Measurements from ENCODE around the gene FRYL.
"Not testable (repeated sequence)": the region's sequence is repeated elsewhere in the genome, so short reads cannot be mapped to it uniquely, and the experiment has no call there.

The FRYL gene

DNA sequence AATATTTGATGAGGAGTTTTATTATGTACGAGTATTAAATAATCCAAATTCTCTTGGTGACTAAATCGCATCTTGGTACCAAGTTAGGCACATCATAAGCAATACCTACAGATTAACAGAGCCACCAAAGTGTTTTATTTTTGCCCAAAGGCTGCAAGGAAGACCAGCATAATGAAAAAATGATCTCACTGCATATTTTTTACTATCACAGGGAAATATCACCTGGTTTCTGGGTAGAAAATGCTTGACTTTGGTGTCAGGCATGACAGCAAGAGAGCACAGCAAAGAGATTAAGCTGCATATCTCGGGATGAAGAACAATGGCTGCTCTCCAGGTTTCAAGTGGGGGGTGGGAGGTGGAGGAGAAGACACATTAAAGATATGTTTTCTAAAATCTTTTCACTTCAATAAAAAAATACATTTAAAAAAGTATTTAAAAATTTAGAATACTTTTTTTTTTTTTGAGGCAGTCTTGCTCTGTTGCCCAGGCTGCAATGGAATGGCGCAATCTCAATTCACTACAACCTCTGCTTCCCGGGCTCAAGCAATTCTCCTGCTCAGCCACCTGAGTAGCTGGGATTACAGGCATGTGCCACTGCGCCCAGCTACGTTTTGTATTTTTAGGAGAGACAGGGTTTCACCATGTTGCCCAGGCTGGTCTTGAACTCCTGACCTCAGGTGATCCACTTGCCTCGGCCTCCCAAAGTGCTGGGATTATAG lies 86.1 kb downstream of the FRYL start:
- DNase-seq: no peak

DNA sequence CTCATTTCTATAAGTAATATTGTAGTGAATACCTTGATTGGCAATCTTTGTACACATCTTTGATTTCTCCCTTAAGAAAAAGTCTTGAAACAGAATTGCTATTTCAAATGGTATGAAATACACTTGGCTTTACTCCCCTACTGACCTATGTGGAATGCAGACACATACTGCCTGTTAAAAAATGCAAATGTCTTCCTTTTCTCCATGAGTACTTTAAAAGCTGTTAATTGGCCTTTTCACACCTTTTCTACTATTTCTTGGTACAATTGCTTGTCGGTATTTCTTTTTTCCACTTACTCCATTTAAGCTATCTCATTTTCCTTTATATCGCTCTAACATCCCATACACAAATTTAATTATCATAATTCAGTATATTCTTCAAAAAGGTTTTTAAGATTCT lies 87.2 kb downstream of the FRYL start:
- no peak for DNase-seq

DNA sequence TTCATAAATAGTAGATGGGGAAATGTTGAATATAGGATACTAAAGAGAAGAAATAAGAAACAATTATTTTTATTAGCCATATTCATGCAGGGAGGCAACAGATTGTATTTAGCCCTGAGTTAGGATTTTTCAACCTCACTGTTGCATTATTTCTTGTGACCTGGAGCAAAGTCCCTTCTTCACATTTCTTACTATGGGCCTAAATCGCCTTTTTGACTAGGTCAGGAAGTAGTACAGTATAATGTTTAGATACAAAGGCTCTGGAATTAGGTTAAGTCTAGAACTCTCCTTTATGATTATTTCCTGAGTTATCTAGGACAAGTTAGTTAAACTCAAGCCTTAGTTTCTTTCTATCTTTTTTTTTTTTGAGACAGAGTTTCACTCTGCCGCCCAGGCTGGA lies 88.0 kb downstream of the FRYL start:
- no peak for DNase-seq

DNA sequence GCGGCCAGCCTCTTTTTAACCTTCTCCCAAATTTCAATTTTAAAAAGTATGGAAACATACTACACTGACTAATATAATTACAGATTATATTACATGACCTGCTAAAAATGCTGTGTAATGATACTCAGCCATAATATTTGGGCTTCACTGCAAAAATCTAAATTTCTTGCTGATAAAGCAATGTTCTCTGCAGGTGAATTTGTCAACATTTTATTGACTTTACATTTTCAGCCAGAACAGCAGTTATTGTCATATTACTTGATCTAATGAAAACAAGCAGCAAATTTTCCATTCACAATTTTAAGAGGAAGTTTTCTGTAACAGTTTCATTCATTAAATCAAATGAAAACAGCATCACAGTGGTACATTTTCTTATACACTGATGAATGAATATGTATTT lies 91.1 kb downstream of the FRYL start:
- no peak for DNase-seq

DNA sequence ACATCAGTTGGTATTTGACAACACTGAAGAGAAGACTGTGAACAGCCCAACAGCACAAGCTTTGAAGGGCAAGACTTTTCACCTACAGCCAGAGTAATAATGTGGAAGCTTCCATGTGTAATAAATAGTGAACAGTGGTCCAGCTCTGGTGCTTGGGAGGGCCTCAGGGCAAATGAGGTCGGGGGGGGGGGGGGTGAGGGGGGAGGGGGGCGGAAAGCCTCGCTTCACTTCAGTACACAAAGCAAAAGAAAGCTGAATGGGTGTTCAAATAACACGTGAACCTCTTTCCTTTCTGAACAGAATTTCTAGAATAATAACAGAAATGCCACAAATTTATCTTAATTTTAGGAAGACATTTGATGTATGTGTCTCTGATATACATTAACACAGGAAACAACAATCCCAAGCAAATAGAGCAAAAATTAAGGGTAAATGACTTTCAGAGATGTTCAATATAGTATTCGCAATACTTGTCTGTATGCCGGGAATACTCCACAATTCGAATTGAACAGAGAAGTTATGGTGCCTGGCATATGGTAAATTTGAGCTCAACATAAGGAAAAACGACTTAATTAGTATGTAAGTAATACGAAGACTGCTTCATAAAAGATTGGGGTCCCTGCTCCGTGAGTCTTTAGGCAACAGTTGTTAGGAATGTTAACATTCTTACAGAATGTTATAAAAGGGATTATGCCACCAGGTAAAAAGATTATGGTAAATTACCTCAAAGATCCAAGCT lies 92.6 kb downstream of the FRYL start:
- no peak for DNase-seq

DNA sequence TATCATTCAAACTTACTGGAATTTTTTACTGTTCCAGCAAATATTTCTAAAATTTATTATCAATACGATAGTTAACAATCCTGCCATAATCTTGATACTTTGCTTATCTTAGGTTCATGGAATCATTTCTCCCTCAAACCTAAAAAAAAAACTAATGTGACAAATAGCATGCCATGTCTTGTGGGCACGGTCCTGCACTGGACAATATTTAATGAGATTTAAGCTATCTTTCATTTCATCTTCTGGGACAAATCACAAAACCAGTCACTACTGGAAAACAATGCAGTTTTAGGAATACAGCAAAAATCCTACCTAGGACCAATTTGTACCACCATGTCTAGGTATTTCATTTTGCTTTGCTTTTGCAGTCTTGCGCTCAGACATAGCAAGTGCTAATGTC lies 93.7 kb downstream of the FRYL start:
- no peak for DNase-seq

DNA sequence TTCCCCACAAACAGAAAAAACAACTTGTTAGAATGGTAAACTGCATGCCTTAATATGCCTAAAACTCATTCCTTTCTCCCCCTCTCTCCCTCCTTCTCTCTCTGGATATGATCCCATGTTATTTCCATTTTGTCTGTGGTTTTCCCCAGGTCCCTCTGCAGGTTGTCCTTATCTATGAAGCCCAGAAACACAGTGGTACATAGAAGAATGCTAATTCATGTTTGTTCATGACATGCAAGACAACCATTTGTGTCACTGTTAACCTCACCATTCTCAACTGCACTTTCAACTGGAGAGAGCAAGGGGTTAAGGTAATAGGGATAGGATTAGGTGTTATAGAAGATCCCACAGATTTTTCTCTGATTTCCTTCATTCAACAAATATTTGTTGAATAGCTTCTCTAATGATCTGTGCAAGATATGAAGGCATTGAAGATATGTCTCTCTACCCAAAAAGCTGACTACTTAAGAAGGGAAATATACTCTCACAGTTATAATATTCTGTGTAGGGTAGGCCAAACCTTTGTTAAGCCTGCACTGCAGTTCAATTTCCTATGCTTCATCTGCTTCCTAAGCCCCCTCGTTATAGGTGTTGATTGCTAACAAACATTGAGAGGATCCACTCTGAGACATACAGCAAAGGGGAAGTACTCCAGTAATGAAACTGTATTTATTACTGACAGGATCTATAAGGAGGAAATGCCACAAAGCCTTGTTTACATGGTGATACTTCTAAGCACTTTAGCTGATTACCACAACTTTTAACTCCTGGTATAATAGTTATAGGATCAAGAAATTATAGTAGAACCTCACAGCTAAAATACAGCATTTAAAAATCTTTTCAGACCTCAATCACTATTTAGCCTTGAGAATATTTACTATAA lies 96.1 kb downstream of the FRYL start:
- DNase-seq: no peak

DNA sequence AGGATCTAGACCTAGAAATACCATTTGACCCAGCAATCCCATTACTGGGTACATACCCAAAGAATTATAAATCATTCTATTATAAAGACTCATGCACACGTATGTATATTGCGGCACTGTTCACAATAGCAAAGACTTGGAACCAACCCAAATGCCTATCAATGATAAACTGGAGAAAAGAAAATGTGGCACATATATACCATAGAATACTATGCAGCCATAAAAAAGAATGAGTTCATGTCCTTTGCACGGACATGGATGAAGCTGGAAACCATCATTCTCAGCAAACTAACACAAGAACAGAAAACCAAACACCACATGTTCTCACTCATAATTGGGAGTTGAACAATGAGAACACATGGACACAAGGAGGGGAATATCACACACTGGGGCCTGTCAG lies 97.2 kb downstream of the FRYL start:
- DNase-seq: not testable (repeated sequence)

DNA sequence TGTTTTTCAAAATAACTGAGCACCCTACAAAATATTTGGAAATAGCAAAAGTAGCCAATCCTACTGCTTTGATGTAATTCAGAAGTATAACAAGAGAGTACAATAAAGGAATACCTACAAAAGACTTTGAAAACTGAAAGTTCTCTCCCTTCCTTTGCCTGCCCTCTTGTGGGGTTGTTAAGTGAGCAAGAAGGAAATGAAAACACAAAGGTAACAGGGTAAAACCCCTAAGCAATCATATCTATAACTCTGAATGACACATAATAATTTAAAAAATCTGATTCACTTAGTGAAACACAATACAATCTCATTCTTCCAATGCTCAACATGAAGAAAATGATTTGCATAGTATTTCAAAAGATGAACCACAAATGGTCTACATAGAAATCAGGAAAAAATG lies 98.2 kb downstream of the FRYL start:
- no peak for DNase-seq

DNA sequence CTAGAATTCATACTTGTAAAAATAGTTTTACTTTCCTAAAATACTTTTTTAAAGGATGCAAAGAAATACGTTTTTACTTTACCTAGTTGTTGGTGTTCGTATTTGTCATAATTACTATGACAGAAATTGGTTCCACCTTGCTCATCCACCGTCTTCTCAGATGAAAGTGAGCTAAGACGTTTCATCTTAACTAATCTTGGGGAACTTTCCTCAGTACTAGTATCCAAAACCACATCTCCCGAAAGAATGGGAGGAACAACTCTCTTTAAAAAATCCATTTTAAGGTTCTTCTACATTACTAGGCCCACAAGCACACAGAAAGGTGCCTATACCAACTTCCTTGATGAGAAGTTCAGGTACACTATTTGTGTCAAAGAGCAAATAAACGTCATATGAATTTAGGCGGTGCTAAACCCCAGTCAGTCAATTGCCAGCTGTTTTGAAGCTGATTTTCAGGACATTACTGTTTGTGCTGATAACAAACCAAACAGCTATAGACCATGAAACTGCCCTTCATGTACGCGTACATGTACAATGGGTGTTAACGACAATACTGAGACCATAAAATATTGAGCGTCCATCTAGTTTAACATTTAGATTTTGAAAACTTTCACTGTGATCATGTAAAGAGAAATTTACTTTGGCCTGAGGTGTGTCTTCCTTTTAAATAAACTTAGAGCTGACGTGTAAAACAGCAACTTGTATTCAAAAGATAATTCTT lies 99.1 kb downstream of the FRYL start:
- DNase-seq: no peak

DNA sequence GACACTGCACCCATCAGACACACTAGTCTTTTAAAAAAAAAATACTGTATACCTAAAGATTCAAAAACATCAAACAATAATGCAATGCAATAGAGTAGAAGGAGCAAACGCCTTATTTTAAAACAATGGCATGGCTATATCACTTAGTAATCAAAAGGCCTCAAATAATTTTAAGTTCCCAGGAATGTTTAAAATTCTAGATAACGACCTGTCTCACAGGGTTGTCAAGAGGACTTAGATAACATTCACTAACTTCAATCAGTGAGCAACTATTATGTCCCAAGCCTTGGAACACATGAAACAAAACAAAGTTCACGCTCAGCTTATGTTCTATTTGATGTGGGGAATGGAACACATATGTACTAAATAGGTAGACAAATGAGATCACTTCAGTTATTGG lies 106.5 kb downstream of the FRYL start:
- DNase-seq: no peak

DNA sequence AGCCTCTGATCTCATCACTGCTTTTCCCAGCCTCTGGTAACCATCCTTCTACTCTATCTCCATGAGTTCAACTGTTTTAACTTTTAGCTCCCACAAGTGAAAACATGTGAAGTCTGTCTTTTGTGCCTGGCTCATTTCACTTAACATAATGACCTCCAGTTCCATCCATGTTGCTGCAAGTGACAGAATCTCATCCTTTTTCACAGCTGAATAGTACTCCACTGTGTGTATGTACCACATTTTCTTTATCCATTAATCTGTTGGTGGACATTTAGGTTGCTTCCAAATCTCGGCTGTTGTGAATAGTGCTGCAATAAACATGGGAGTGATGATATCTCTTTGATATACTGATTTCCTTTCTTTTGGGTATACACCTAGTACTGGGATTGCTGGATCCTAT lies 109.5 kb downstream of the FRYL start:
- DNase-seq: no peak

DNA sequence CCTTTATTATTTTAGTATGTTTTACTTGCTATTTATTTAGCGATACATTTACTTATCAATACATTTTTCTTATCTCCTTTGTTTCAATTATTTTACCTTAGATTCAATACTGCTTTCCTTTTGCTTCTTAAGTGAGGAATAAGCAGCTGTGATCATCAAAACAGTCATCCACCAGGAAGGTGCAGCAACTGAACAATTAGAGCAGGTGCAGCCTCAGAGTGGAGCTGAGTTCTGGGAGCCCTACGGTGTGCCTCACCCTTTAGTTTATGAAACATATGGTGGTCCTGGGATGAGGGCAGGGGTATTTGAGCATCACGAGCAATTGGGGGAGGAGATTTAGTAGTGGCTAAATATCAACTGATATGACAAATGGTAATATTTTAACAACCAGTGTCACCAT lies 111.0 kb downstream of the FRYL start:
- DNase-seq: no peak

DNA sequence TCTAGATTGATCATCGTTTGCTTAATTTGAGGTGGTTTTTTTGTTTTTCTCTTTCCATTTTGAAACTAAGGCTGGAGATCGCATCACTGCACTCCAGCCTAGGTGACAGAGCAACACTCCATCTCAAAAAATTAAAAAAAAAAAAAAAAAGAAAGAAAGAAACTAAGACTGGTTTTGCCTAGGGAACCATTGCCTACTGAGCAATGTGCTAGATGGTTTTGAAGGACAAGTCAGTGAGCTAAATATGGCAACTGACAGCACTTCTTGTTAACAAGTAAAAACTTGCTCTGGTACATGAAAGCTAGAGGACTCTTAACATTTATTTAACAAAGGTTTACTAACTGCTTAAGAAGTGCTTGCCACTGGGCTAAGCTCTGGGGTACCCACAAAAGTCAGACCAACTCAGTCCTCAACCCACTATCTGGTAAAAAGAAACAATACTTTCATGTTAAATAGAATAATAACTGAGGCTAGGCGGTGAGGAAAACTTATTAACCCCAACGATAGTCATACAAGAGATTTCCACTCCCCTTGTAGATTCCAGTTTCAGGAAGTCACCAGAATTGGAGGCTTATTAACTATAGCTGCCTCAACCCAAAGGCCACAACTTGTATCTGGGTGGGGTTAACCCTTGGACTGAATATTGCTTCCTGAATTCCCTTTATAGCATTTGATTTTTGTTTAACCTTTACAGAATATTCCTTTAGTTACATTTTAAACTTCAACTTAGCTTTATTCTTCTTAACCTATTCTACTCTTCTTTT lies 111.6 kb downstream of the FRYL start:
- no peak for DNase-seq

DNA sequence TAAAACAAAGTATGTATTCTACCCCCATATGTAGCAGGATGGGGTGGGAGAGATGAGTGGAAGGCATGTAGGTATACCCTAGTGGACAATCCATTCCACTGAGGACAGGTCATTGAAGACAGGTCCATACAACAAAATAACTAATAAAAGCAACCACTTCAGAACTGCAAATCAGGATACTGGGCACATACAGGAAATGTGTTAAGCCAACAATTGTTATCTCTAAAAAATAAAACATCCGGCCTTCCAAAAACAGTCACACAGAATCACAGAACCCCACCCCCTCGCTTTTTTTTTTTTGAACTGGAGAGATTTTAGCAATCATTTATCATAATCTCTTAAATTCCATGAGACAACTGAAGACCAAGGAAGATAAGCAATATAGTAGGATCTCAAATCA lies 112.9 kb downstream of the FRYL start:
- no peak for DNase-seq

DNA sequence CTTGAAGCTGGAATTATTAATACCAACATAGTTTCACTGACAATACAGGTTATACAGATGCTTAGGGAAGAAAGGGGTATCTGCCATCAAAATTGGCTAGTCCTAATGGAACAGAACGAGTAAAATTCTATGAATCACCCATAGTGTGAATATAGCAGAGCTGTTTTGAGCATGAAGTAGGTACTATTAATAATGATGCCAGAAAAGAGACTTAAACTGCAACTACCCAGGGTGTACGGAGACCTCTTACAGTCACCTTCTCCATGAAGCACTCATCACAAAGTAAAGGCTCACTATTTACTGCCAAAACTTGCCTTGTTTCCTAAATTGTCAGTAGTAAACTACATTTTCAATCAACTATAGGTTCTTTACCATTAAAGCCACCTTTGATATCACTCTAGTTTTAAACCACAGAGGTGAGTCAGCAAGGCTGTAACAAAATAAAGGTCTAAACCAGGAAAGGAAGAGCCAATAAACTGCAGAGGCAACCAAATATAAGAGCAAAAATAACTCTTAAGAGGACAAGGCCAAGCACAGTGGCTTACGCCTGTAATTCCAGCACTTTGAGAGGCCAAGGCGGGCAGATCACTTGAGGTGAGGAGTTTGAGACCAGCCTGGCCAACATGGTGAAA lies 114.4 kb downstream of the FRYL start:
- DNase-seq: no peak

DNA sequence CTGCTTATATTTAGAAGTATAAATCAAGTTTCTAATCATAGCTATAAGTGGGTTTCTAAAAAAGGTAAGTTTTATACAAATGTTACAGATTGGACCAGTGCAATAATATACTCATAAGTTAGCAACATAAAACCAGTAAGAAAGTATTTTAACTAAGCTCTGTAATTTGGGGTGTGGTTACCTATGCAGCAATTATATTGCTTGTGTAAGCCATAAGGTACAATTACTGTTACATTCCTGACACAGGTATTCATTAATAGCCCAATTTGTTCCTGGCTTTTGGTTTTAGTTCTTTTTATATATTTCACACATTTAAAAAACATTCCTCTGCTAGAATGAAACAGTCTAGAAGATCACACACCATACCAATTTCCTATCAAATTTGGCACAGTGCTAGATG lies 115.1 kb downstream of the FRYL start:
- no peak for DNase-seq

DNA sequence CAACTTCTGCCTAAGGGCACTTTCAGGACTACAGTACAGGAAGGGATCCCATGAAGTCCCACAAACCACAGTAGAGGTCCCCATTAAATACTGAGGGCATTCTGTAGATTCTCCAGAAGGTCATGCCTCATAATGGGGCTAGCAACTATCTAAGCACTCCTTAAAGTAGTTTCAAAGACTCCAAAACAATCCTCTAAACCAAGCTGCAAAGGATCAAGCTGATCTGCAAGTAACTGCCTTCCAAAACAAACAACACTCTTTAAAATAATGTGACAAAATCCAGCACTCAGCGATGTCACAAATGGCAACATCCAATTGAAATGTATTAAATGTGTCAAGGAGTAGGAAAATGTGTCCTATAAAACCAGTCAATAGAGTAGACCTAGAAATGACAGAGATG lies 118.7 kb downstream of the FRYL start:
- no peak for DNase-seq

DNA sequence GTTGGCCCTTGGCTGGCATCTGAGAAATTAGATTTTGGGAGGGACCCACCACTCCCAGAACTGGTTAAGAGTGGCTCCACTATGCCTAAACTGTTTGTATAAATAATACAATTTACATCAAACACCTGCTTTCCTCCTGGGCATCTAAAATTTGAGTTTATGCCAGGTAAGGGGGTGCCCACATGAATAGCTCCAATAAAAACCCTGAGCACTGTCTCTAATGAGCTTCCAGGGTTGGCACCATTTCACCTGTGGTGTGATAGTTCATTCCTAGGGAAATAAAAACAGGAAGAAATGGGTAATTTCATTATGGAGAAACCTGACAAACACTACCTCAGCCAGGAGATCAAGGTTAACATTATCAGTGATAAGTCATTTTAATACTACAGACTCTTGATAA lies 119.7 kb downstream of the FRYL start:
- DNase-seq: no peak

DNA sequence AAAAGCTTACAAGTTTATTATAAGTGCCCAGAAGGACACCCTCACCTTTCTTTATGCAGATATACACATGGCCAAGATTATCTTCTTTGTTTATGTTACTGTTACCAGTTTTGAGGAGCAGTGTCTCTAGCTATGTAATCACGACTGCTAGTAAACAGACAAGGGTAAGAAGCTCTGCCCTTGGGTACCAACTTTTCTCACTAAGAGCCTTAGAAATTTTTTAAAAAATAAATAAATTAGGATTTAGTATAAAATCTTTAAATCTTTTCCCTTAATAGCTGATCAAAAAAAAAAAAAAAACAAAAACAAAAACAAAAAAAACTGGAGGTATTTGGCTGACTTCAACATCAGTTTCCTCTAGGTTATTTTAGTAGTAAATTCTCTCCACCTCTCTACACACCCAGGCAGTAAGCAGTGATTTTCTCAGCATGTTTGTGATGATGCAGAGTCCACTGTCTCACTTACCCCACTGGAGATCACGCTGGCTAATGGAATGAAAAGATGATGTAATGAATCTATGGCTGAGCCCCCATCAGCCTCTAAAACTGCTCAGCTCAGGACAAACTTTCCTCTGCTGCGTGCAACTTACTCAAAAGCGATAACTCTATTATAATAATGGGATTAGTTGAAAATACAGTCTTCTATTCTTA lies 125.9 kb downstream of the FRYL start:
- DNase-seq: no peak
